ENCODE data around the gene LRMDA. TPM values are rescaled to one million over a fixed set of nuclear protein-coding genes. Genes with fewer than 3 reads are reported as not detected.

LRMDA gene
- total RNA-seq, 6 donors from 2014 or later, result 12.8 to 185 (median 18.1) TPM

DNA sequence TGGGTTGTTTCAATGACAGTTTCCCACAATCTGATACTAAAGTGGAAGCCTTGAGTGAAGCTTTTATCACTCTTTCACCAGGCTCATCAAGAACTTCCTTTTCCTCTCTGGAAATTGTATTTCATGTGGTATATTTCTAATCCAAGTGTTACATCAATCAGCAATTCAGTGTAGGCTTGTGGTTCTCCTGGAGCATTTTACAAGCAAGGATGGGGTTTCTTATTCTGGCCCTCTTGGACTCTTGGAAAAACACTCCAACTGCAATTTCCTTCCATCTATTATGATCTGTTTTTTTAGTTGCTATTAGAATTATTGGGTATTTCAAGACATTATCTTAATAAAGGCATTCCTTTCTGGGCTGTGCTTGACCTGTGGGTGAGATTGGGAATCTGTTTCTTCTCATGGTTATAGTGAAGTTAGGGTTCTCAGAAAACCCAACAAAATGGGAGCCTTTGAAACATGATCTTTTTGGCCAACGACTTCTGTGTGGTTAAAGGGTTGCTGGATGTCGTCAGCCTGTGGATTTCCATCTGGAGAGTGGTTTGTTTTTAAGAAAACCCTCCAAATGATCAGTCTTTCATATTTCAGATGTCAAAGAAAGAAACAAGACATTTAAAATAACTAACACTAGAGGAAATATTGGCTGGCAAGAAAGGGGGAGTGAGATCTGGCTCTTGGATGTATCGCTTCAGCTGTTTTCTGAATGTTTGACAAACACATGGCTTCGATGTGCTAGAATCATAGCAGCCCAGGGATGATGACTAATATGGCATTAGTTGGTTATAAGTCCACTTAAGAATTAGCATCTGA lies 540.2 kb downstream of the LRMDA start:
- TF ChIP-seq POLR2A (IDR thresholded peaks at IDR 0.05) (no peak), POLR2AphosphoS5 (IDR thresholded peaks at IDR 0.05) (peak in 1 of 2 donors; percentile 5), EP300 (IDR thresholded peaks at IDR 0.05) (no peak)
- TF ChIP-seq, protein P1, sequence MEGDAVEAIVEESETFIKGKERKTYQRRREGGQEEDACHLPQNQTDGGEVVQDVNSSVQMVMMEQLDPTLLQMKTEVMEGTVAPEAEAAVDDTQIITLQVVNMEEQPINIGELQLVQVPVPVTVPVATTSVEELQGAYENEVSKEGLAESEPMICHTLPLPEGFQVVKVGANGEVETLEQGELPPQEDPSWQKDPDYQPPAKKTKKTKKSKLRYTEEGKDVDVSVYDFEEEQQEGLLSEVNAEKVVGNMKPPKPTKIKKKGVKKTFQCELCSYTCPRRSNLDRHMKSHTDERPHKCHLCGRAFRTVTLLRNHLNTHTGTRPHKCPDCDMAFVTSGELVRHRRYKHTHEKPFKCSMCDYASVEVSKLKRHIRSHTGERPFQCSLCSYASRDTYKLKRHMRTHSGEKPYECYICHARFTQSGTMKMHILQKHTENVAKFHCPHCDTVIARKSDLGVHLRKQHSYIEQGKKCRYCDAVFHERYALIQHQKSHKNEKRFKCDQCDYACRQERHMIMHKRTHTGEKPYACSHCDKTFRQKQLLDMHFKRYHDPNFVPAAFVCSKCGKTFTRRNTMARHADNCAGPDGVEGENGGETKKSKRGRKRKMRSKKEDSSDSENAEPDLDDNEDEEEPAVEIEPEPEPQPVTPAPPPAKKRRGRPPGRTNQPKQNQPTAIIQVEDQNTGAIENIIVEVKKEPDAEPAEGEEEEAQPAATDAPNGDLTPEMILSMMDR (IDR thresholded peaks at IDR 0.05), result no peak
- peaks cover 4 to 8% (median 7%) of the 10 kb centered on the region in 4 donors for H3K4me1 ChIP-seq
- H3K36me3 ChIP-seq, result no peaks in the 10 kb centered on the region
- H3K4me3 ChIP-seq, result no peak overlapping the region
- 69 to 76% methylated on average over 4 of the region's 4 CpGs for WGBS, 2 donors
- peak overlapping the region in 2 of 4 donors; percentile 7 to 46 for H3K27ac ChIP-seq
- no peaks in the 10 kb centered on the region for H3K27me3 ChIP-seq
- no peaks in the 10 kb centered on the region for H3K9me3 ChIP-seq
- DNase-seq (no peak), ATAC-seq (ENCODE audit: low FRiP score in 2 of 2) (peak in 1 of 2 donors; percentile 82)

DNA sequence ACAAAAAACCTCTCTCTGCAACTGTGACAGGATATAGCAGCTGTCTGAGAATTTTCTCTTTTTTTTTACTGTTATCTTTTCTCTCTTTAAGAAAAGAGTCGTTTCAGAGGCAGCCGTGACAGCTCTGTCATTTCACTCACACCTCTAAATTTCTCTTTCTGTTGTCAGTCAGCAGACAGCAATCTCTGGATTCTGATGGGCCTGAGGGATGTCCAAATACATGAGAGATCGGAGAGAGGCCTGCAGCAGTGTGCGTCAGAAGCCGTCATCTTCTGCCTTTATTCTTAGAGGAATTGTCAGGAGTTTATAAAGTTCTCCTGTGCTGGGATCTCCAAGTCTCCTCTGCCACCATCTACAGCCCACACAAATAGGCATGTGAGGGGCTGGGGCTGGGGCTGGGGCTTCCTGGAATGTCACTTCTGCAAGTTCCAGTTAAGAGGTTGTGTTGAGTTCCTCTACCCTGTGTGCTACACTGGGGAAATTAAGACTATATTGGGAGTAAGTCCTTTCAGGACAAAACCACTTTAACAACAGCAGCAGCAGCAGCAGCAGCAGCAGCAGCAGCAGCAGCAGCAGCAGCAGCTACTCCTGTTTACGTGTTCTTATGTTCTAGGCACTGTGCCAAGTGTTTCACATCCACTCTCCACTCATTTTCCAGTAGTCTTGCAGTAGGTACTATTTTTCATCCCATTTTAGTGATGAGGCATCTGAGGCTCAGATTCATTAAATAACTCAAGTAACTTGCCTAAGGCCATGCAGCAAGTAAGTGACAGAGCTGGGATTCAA lies 541.3 kb downstream of the LRMDA start:
- ATAC-seq (ENCODE audit: low FRiP score in 2 of 2), result peak in 1 of 2 donors; percentile 30
- H3K36me3 ChIP-seq, result no peaks in the 10 kb centered on the region
- WGBS, 2 donors, result 51 to 66% methylated on average over 6 of the region's 6 CpGs
- no peaks in the 10 kb centered on the region for H3K9me3 ChIP-seq
- DNase-seq, result no peak
- H3K27ac ChIP-seq, result peak overlapping the region in 1 of 4 donors; percentile 46
- TF ChIP-seq POLR2AphosphoS5 (IDR thresholded peaks at IDR 0.05) (no peak), EP300 (IDR thresholded peaks at IDR 0.05) (no peak), POLR2A (IDR thresholded peaks at IDR 0.05) (no peak)
- TF ChIP-seq, protein P1 (IDR thresholded peaks at IDR 0.05), result no peak
- H3K27me3 ChIP-seq, result no peaks in the 10 kb centered on the region
- H3K4me3 ChIP-seq, result no peak overlapping the region
- H3K4me1 ChIP-seq, result peaks cover 4 to 12% (median 8%) of the 10 kb centered on the region in 4 donors

DNA sequence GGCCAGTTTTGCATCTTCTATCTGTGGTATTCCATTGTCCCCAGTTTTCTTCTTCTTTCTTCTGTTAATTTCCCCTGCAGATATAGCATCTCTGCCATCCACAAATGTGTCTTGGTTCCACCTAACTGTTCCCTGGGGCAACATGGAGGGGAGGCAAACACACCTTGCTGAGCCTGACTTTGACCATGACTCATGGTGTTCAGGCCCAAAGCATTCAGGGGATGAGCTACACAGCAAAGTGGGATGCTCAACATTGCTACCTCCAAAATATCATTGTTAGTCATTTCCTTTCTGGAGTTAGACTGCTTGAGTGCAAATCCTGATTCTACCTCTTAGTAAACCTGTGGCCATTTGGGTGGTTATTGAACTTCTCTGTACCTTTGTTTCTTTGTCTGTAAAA lies 542.7 kb downstream of the LRMDA start:
- Histone ChIP-seq H3K4me1 (peaks cover 4 to 12% (median 8%) of the 10 kb centered on the region in 4 donors), H3K4me3 (no peak overlapping the region), H3K27me3 (no peaks in the 10 kb centered on the region), H3K36me3 (no peaks in the 10 kb centered on the region), H3K9me3 (no peaks in the 10 kb centered on the region), H3K27ac (no peak overlapping the region)
- ATAC-seq (ENCODE audit: low FRiP score in 2 of 2), result no peak
- TF ChIP-seq POLR2AphosphoS5 (IDR thresholded peaks at IDR 0.05) (no peak), EP300 (IDR thresholded peaks at IDR 0.05) (no peak), POLR2A (IDR thresholded peaks at IDR 0.05) (no peak)
- TF ChIP-seq, protein P1 (IDR thresholded peaks at IDR 0.05), result no peak
- no peak for DNase-seq

DNA sequence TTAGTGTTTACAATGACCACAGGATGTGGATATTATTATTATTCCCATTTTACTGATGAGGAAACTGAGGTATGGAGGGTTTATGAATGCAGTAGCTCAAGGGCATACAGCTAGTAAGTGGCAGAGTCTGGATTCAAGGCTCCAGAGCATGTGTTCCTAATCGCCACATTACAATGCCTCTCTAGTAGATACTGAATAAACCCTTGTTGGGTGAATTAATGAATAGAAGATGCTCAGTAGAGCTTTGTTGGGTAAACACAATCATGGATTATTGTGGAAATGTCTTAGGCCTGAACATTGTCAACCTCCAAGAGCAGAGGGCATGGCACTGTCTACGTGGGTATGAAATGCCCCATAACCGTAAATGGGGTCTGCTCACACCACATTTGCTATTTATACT lies 545.3 kb downstream of the LRMDA start:
- Histone ChIP-seq H3K27ac (no peak overlapping the region), H3K9me3 (no peaks in the 10 kb centered on the region), H3K36me3 (no peaks in the 10 kb centered on the region), H3K4me3 (no peak overlapping the region), H3K4me1 (peaks cover 4 to 12% (median 6%) of the 10 kb centered on the region in 4 donors), H3K27me3 (no peaks in the 10 kb centered on the region)
- ATAC-seq (ENCODE audit: low FRiP score in 2 of 2) (no peak), DNase-seq (no peak)
- whole genome bisulfite sequencing, 2 donors, result 81 to 82% methylated on average over 3 of the region's 3 CpGs
- no peak for TF ChIP-seq POLR2AphosphoS5 (IDR thresholded peaks at IDR 0.05)
- TF ChIP-seq POLR2A (IDR thresholded peaks at IDR 0.05), result no peak
- TF ChIP-seq, protein P1 (IDR thresholded peaks at IDR 0.05), result no peak
- TF ChIP-seq EP300 (IDR thresholded peaks at IDR 0.05), result no peak
